HCT116 (cell line): ENCODE measurements around the gene TMEM132C. TPM values are rescaled to one million over a fixed set of nuclear protein-coding genes. Genes with fewer than 3 reads are reported as not detected.

Experiments
- ATAC-seq: fragments of 200-7000 bp; cut with Tn5 transposase; 2 replicates; pipeline ENCODE4 v1.9.1; 2020; ENCODE audit warnings: mild to moderate bottlenecking, moderate library complexity
- BruUV-seq: library from RNA; stranded (reverse); fragments of 400-500 nt; replicated peaks from 2 replicates; lab custom pipeline; 2021; lab: Mats Ljungman, UMichigan
- CTCF ChIA-PET: fragments of 300-600 bp; sonication (Branson Sonifier 250); formaldehyde crosslinking; loops from one replicate; lab custom pipeline; 2021; ENCODE audit warnings: antibody characterized with exemption; lab: Charles Lee
- POLR2A ChIA-PET: fragments of 300-600, 350-600 bp; sonication (Branson Sonifier 250); formaldehyde crosslinking; loops from one replicate; lab custom pipeline; 2021; ENCODE audit warnings: antibody characterized with exemption; lab: Charles Lee
- RAD21 ChIA-PET, 2 experiments: fragments of 300-600 bp; sonication (Branson Sonifier 250); formaldehyde crosslinking; loops; one replicate each; lab custom pipeline; 2023; ENCODE audit warnings: low total read pairs in 2 of 2; ENCODE audit not compliant: uncharacterized antibody in 2 of 2, unreplicated experiment in 2 of 2, low non-redundant PET in 1 of 2; lab: Charles Lee
- DNase-seq: peaks from one replicate; pipeline ENCODE4 v3.0.0-alpha.2; 2010; ENCODE audit warnings: low read depth, low spot score
- H2AFZ ChIP-seq: fragments of 200-600 bp; shearing (Covaris generic), sonication (generic); 2 replicates; pipeline ENCODE4 v1.6.1; 2017; ENCODE audit warnings: low read depth, mixed run types, mixed read lengths, antibody characterized with exemption, low read length; ENCODE audit not compliant: poor library complexity, severe bottlenecking
- H3K27ac ChIP-seq: 2 replicates; pipeline ENCODE4 v1.5.1; 2012; ENCODE audit warnings: low read depth, low read length
- H3K27me3 ChIP-seq: fragments of 200-600 bp; sonication (generic); 2 replicates; pipeline ENCODE4 v1.6.1; 2016; ENCODE audit warnings: mixed run types, low read length, mixed read lengths; ENCODE audit not compliant: insufficient read depth
- H3K36me3 ChIP-seq, 2 experiments: fragments of 200-500 bp in 1 of 2; fragments of 200-600 bp in 1 of 2; sonication (Bioruptor generic) in 1 of 2; sonication (generic) in 1 of 2; 2 replicates each; pipeline versions ENCODE4 v1.5.1 to v1.6.1; 2014 to 2016; ENCODE audit warnings: low read length in 2 of 2, inconsistent platforms in 1 of 2, mixed read lengths in 1 of 2, mixed run types in 1 of 2; ENCODE audit not compliant: insufficient read depth in 2 of 2, control insufficient read depth in 1 of 2
- H3K4me1 ChIP-seq, 2 experiments: fragments of 200-600 bp in 1 of 2; sonication (generic) in 1 of 2; 2 replicates each; pipeline versions ENCODE4 v1.5.1 to v1.6.1; 2012 to 2017; ENCODE audit warnings: low read length in 2 of 2, inconsistent platforms in 1 of 2, mild to moderate bottlenecking in 1 of 2, mixed read lengths in 1 of 2, mixed run types in 1 of 2, moderate library complexity in 1 of 2; ENCODE audit not compliant: insufficient read depth in 2 of 2, control insufficient read depth in 1 of 2
- H3K4me2 ChIP-seq: fragments of 200-600 bp; sonication (generic); 2 replicates; pipeline ENCODE4 v1.6.1; 2017; ENCODE audit warnings: mixed run types, low read length, mixed read lengths
- H3K4me3 ChIP-seq, 2 experiments: fragments of 200-600 bp in 1 of 2; sonication (generic) in 1 of 2; replicated peaks in 1 of 2; 2 replicates each; pipeline ENCODE4 v1.5.1; 2011 to 2016; ENCODE audit warnings: low read length in 2 of 2, control low read depth in 1 of 2, low read depth in 1 of 2, mild to moderate bottlenecking in 1 of 2, mixed read lengths in 1 of 2, mixed run types in 1 of 2
- H3K79me2 ChIP-seq: fragments of 200-600 bp; sonication (generic); 2 replicates; pipeline ENCODE4 v1.6.1; 2017; ENCODE audit warnings: mild to moderate bottlenecking, mixed run types, low read length, moderate library complexity, mixed read lengths; ENCODE audit not compliant: insufficient read depth
- H3K9ac ChIP-seq: fragments of 200-600 bp; sonication (generic); 2 replicates; pipeline ENCODE4 v1.6.1; 2016; ENCODE audit warnings: low read length, mixed read lengths
- H3K9me2 ChIP-seq: fragments of 200-600 bp; sonication (generic), shearing (Covaris generic); 2 replicates; pipeline ENCODE4 v1.6.1; 2017; ENCODE audit warnings: mixed run types, mild to moderate bottlenecking, moderate library complexity; ENCODE audit not compliant: insufficient read depth
- H3K9me3 ChIP-seq, 2 experiments: fragments of 200-500 bp in 1 of 2; fragments of 200-600 bp in 1 of 2; sonication (Bioruptor generic) in 1 of 2; sonication (generic) in 1 of 2; 2 replicates each; pipeline ENCODE4 v1.6.1; 2014 to 2017; ENCODE audit warnings: low read length in 2 of 2, mixed read lengths in 2 of 2, inconsistent platforms in 1 of 2, low read depth in 1 of 2, mild to moderate bottlenecking in 1 of 2, mixed run types in 1 of 2, moderate library complexity in 1 of 2; ENCODE audit not compliant: control insufficient read depth in 1 of 2, insufficient read depth in 1 of 2
- H4K20me1 ChIP-seq: fragments of 200-600 bp; sonication (generic), shearing (Covaris generic); 2 replicates; pipeline ENCODE4 v1.6.1; 2017; ENCODE audit warnings: mixed run types, mild to moderate bottlenecking, moderate library complexity; ENCODE audit not compliant: insufficient read depth
- ATF3 ChIP-seq: IDR thresholded peaks from 2 replicates; pipeline ENCODE4 v1.6.1; 2012
- CBX3 ChIP-seq: IDR thresholded peaks from 2 replicates; pipeline ENCODE4 v1.6.1; 2012; ENCODE audit warnings: low read depth
- CEBPB ChIP-seq: IDR thresholded peaks from 2 replicates; pipeline ENCODE4 v1.6.1; 2012; ENCODE audit warnings: low read depth
- EZH2 ChIP-seq: fragments of 200-600 bp; sonication (generic); IDR thresholded peaks from 2 replicates; pipeline ENCODE4 v1.6.1; 2017; ENCODE audit warnings: antibody characterized with exemption, mixed run types
- EZH2phosphoT487 ChIP-seq: fragments of 200-600 bp; IDR thresholded peaks from 2 replicates; pipeline ENCODE4 v1.6.1; 2018; ENCODE audit warnings: antibody characterized with exemption, borderline replicate concordance
- POLR2AphosphoS5 ChIP-seq: IDR thresholded peaks from 2 replicates; pipeline ENCODE4 v1.6.1; 2011; ENCODE audit warnings: mild to moderate bottlenecking, low read depth, low read length, moderate library complexity
- RAD21 ChIP-seq: IDR thresholded peaks from 2 replicates; pipeline ENCODE4 v1.6.1; 2012; ENCODE audit warnings: low read depth, mild to moderate bottlenecking
- SIN3A ChIP-seq: IDR thresholded peaks from 2 replicates; pipeline ENCODE4 v1.6.1; 2012; ENCODE audit warnings: low read depth
- YY1 ChIP-seq: IDR thresholded peaks from 2 replicates; pipeline ENCODE4 v1.6.1; 2011; ENCODE audit warnings: low read length, low read depth, moderate library complexity, mild to moderate bottlenecking; ENCODE audit not compliant: insufficient replicate concordance; ENCODE audit errors: extremely low read depth
- ZFX ChIP-seq: fragments of 450-650 bp; IDR thresholded peaks from 2 replicates; pipeline ENCODE4 v1.6.1; 2017
- intact Hi-C: fragments of 100-400 bp; cut with micrococcal nuclease; formaldehyde crosslinking; loops from 2 replicates; pipeline ENCODE4 v1.10.0; 2022
- total RNA-seq: library from RNA; stranded (reverse); gene quantifications from one replicate; pipeline ENCODE4 v1.2.1, GENCODE V29; 2021; ENCODE audit not compliant: unreplicated experiment
- TF ChIP-seq, protein P1 (sequence below): IDR thresholded peaks from 2 replicates; pipeline ENCODE4 v1.6.1; 2012
- TF ChIP-seq, protein P2 (sequence below), 3 experiments: fragments of 200-600 bp in 1 of 3; sonication (generic) in 1 of 3; IDR thresholded peaks in 2 of 3; conservative IDR thresholded peaks in 1 of 3; 2 replicates each; pipeline ENCODE4 v1.5.1; 2012 to 2017; ENCODE audit warnings: low read depth in 2 of 3, low read length in 2 of 3, antibody characterized with exemption in 1 of 3, borderline replicate concordance in 1 of 3, control low read depth in 1 of 3, mild to moderate bottlenecking in 1 of 3, mixed read lengths in 1 of 3, mixed run types in 1 of 3, moderate library complexity in 1 of 3; ENCODE audit not compliant: insufficient read depth in 1 of 3

Gene TMEM132C
- total RNA-seq, 1 experiment from 2014 or later = not detected

DNA sequence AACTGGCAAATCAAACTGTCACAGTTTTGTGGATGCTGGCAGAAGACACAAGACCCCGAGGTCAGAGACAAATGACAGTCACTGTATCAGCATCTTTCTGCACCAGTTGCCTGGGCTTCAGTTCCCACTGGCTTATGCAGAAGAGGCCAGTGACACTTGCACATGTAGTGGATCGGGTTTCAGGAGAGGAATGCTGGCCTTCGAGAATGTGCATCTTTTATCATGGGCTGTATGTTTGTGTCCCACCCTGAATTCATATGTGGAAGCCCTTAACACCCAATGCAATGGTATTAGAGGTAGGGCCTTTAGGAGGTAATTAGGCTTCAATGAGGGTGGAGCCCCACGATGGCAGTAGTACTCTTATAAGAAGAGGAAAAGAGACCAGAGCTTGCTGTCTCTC lies 405.9 kb downstream of the TMEM132C start (continued):
- TF ChIP-seq, protein P1, sequence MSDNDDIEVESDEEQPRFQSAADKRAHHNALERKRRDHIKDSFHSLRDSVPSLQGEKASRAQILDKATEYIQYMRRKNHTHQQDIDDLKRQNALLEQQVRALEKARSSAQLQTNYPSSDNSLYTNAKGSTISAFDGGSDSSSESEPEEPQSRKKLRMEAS = no peak
- no peak for TF ChIP-seq ZFX
- TF ChIP-seq CBX3 = no peak
- TF ChIP-seq POLR2AphosphoS5 = no peak
- no peak for TF ChIP-seq CEBPB
- no peak for TF ChIP-seq EZH2
- no peak for TF ChIP-seq EZH2phosphoT487
- TF ChIP-seq YY1 = no peak

DNA sequence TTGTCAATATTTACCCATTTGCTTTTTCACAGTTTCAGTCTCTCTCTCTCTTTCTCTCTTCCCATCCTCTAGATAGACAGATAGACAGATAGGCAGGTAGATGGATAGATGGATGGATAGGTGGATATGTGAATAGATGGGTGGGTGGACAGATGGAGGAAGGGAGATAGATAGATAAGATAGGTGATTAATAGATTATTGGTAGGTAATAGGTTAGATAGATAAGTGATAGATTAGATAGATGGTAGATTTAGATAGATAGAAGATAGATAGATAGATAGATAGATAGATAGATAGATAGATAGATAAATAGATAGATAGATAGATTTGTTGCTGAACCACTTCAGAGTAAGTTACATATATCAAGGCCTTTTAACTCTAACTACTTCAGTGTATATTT lies 408.6 kb downstream of the TMEM132C start:
- Histone ChIP-seq H3K9me3 (peaks cover 0 to 8% of the 10 kb centered on the region in 2 experiments; a peak in 2 of 4 replicates), H3K36me3 (no peaks in the 10 kb centered on the region), H3K79me2 (no peaks in the 10 kb centered on the region), H2AFZ (no peak overlapping the region), H3K4me1 (no peaks in the 10 kb centered on the region), H3K9me2 (no peaks in the 10 kb centered on the region), H3K27ac (no peak overlapping the region), H3K4me2 (no peak overlapping the region), H3K4me3 (no peak overlapping the region), H3K9ac (no peak overlapping the region), H4K20me1 (no peaks in the 10 kb centered on the region), H3K27me3 (no peaks in the 10 kb centered on the region)
- intact Hi-C loops = no loop called here
- TF ChIP-seq YY1 (no peak), ATF3 (no peak), POLR2AphosphoS5 (no peak), RAD21 (no peak), SIN3A (no peak)
- TF ChIP-seq, protein P2, sequence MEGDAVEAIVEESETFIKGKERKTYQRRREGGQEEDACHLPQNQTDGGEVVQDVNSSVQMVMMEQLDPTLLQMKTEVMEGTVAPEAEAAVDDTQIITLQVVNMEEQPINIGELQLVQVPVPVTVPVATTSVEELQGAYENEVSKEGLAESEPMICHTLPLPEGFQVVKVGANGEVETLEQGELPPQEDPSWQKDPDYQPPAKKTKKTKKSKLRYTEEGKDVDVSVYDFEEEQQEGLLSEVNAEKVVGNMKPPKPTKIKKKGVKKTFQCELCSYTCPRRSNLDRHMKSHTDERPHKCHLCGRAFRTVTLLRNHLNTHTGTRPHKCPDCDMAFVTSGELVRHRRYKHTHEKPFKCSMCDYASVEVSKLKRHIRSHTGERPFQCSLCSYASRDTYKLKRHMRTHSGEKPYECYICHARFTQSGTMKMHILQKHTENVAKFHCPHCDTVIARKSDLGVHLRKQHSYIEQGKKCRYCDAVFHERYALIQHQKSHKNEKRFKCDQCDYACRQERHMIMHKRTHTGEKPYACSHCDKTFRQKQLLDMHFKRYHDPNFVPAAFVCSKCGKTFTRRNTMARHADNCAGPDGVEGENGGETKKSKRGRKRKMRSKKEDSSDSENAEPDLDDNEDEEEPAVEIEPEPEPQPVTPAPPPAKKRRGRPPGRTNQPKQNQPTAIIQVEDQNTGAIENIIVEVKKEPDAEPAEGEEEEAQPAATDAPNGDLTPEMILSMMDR (IDR thresholded peaks at IDR 0.05 in 2 of 3, conservative IDR thresholded peaks at IDR 0.05 in 1 of 3; ENCODE audit: borderline replicate concordance in 1 of 3, insufficient read depth in 1 of 3, low read depth in 2 of 3, low read length in 2 of 3) = no peak
- RAD21 ChIA-PET = no interaction called here
- no TSS peak for BruUV-seq
- CTCF ChIA-PET = no interaction called here
- POLR2A ChIA-PET = no interaction called here
- DNase-seq (no peak), ATAC-seq (no peak)
